Panc1 (cell line): Measurements from ENCODE around the gene SNX3. TPM values are rescaled to one million over a fixed set of nuclear protein-coding genes. Genes with fewer than 3 reads are reported as not detected.

Experiments used
- ATAC-seq: fragments of 200-7000 bp; cut with Tn5 transposase; 2 replicates; pipeline ENCODE4 v1.9.1; 2020; ENCODE audit warnings: mild to moderate bottlenecking, moderate library complexity
- BruUV-seq: library from RNA; stranded (reverse); fragments of 400-500 nt; replicated peaks from 2 replicates; lab custom pipeline; 2021; lab: Mats Ljungman, UMichigan
- CTCF ChIA-PET: fragments of 300-600 bp; sonication (Branson Sonifier 250); formaldehyde crosslinking; loops from one replicate; lab custom pipeline; 2022; ENCODE audit warnings: antibody characterized with exemption; lab: Charles Lee
- POLR2A ChIA-PET: fragments of 300-600 bp; sonication (Branson Sonifier 250); formaldehyde crosslinking; loops from one replicate; lab custom pipeline; 2022; ENCODE audit warnings: antibody characterized with exemption; lab: Charles Lee
- DNase-seq: peaks from one replicate; pipeline ENCODE4 v3.0.0-alpha.2; 2010; ENCODE audit warnings: low read depth, low spot score
- H3K27ac ChIP-seq: 2 replicates; pipeline ENCODE4 v1.5.1; 2011; ENCODE audit warnings: mild to moderate bottlenecking, low read length, inconsistent platforms
- H3K27me3 ChIP-seq: fragments of 200-500 bp; sonication (Bioruptor generic); 2 replicates; pipeline ENCODE4 v1.6.0; 2014; ENCODE audit warnings: low read length, inconsistent platforms; ENCODE audit not compliant: control insufficient read depth, insufficient read depth
- H3K36me3 ChIP-seq: fragments of 200-500 bp; sonication (Bioruptor generic); 2 replicates; pipeline ENCODE4 v1.5.1; 2014; ENCODE audit warnings: inconsistent platforms, mild to moderate bottlenecking, low read length, moderate library complexity; ENCODE audit not compliant: control insufficient read depth, insufficient read depth
- H3K4me1 ChIP-seq: 2 replicates; pipeline ENCODE4 v1.5.1; 2011; ENCODE audit warnings: inconsistent platforms, mild to moderate bottlenecking, low read length, moderate library complexity; ENCODE audit not compliant: control insufficient read depth, insufficient read depth
- H3K4me3 ChIP-seq, 2 experiments: 2 replicates each; pipeline ENCODE4 v1.5.1; 2011 to 2012; ENCODE audit warnings: low read depth in 2 of 2, low read length in 2 of 2, mild to moderate bottlenecking in 2 of 2, inconsistent platforms in 1 of 2, moderate library complexity in 1 of 2
- H3K9me3 ChIP-seq: fragments of 200-500 bp; sonication (Bioruptor generic); 2 replicates; pipeline ENCODE4 v1.5.1; 2014; ENCODE audit warnings: low read depth, mild to moderate bottlenecking, inconsistent platforms, low read length, moderate library complexity; ENCODE audit not compliant: control insufficient read depth, insufficient read depth
- CTCF ChIP-seq: fragments of 450-650 bp; IDR thresholded peaks from 2 replicates; pipeline ENCODE4 v1.5.1; 2017; ENCODE audit warnings: mild to moderate bottlenecking
- POLR2AphosphoS5 ChIP-seq: IDR thresholded peaks from 2 replicates; pipeline ENCODE4 v1.6.1; 2012; ENCODE audit warnings: mild to moderate bottlenecking, low read depth, low read length, moderate library complexity
- SIN3A ChIP-seq: IDR thresholded peaks from 2 replicates; pipeline ENCODE4 v1.6.1; 2012; ENCODE audit warnings: low read depth, mild to moderate bottlenecking, low read length, moderate library complexity, borderline replicate concordance; ENCODE audit not compliant: insufficient read depth
- TCF7L2 ChIP-seq: IDR thresholded peaks from 2 replicates; pipeline ENCODE4 v1.6.1; 2011; ENCODE audit warnings: mild to moderate bottlenecking, low read depth, low read length, inconsistent platforms
- in situ Hi-C: cut with HindIII; loops from 2 replicates; pipeline ENCODE4 v1.10.0; 2016; ENCODE audit warnings: low sequenced_read_pairs, low pct_unique_long_range_greater_than_20kb
- intact Hi-C: fragments of 100-400 bp; cut with micrococcal nuclease; formaldehyde crosslinking; loops from one replicate; pipeline ENCODE4 v1.10.0; 2022; ENCODE audit not compliant: unreplicated experiment
- total RNA-seq: library from RNA; stranded (reverse); gene quantifications from one replicate; pipeline ENCODE4 v1.2.1, GENCODE V29; 2021; ENCODE audit not compliant: unreplicated experiment
- TF ChIP-seq, protein P1 (sequence below), 2 experiments: IDR thresholded peaks; 2 replicates each; pipeline ENCODE4 v1.6.1; 2011 to 2012; ENCODE audit warnings: low read depth in 2 of 2, control low read depth in 1 of 2, low read length in 1 of 2, mild to moderate bottlenecking in 1 of 2, moderate library complexity in 1 of 2; ENCODE audit not compliant: insufficient read depth in 1 of 2

SNX3 gene
- total RNA-seq, 1 experiment from 2014 or later, result 223 TPM

DNA sequence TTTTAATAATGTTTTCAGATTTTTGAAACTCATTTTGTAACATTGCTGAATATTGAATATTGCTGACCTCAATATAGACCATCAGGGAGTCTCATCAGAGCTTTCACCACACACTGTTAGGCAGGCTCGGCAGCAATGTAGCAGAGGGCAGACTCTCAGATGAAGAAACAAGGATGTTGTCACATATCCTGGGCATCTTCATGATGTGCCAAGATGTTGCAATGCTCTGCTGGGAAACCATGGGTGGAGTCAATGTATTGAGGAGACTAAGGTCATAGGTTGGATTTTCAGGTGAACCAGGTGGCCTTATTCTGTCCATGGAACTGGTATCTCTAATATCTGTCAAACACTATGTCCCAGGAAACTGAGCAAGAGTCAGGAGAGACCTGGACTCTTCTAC is 67.7 kb downstream of the SNX3 start:
- ChIA-PET CTCF (interaction anchor here (0.6 kb wide), 1 partner anchor 24 kb away, joined by 6 read pairs; no protein-coding TSS in a partner anchor), POLR2A (no interaction called here)
- Histone ChIP-seq H3K36me3 (no peaks in the 10 kb centered on the region), H3K9me3 (no peaks in the 10 kb centered on the region), H3K4me3 (no peak overlapping the region), H3K4me1 (no peaks in the 10 kb centered on the region), H3K27me3 (peaks cover 3% of the 10 kb centered on the region; the same call in 1 of the 2 replicates), H3K27ac (no peak overlapping the region)
- in situ Hi-C loops, result no loop called here
- ATAC-seq (no peak), DNase-seq (no peak)
- TF ChIP-seq TCF7L2 (no peak), POLR2AphosphoS5 (no peak), CTCF (no peak), SIN3A (no peak)
- TF ChIP-seq, protein P1, sequence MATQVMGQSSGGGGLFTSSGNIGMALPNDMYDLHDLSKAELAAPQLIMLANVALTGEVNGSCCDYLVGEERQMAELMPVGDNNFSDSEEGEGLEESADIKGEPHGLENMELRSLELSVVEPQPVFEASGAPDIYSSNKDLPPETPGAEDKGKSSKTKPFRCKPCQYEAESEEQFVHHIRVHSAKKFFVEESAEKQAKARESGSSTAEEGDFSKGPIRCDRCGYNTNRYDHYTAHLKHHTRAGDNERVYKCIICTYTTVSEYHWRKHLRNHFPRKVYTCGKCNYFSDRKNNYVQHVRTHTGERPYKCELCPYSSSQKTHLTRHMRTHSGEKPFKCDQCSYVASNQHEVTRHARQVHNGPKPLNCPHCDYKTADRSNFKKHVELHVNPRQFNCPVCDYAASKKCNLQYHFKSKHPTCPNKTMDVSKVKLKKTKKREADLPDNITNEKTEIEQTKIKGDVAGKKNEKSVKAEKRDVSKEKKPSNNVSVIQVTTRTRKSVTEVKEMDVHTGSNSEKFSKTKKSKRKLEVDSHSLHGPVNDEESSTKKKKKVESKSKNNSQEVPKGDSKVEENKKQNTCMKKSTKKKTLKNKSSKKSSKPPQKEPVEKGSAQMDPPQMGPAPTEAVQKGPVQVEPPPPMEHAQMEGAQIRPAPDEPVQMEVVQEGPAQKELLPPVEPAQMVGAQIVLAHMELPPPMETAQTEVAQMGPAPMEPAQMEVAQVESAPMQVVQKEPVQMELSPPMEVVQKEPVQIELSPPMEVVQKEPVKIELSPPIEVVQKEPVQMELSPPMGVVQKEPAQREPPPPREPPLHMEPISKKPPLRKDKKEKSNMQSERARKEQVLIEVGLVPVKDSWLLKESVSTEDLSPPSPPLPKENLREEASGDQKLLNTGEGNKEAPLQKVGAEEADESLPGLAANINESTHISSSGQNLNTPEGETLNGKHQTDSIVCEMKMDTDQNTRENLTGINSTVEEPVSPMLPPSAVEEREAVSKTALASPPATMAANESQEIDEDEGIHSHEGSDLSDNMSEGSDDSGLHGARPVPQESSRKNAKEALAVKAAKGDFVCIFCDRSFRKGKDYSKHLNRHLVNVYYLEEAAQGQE (IDR thresholded peaks at IDR 0.05; ENCODE audit: insufficient read depth in 1 of 2, low read depth in 2 of 2, low read length in 1 of 2), result no peak
- no TSS peak for BruUV-seq
- intact Hi-C loops, result no loop called here

GRCh38 chr6:108187519-108187918 is 73.3 kb downstream of the SNX3 start:
- no peak for DNase-seq
- POLR2A ChIA-PET, result interaction anchor here (0.5 kb wide), 1 partner anchor 340 kb away, joined by 3 read pairs; no protein-coding TSS in a partner anchor
- Histone ChIP-seq H3K4me3 (no peak overlapping the region), H3K36me3 (no peaks in the 10 kb centered on the region), H3K4me1 (no peaks in the 10 kb centered on the region), H3K27ac (no peak overlapping the region), H3K9me3 (no peaks in the 10 kb centered on the region), H3K27me3 (peaks cover 8% of the 10 kb centered on the region)
- ATAC-seq, result no peak
- TF ChIP-seq TCF7L2, result no peak
- no peak for TF ChIP-seq CTCF
- TF ChIP-seq, protein P1 (IDR thresholded peaks at IDR 0.05; ENCODE audit: insufficient read depth in 1 of 2, low read depth in 2 of 2, low read length in 1 of 2), result no peak
- TF ChIP-seq SIN3A, result no peak
- no peak for TF ChIP-seq POLR2AphosphoS5
- no TSS peak for BruUV-seq
- in situ Hi-C loops (no loop called here), intact Hi-C loops (no loop called here)
- CTCF ChIA-PET, result interaction anchor here (0.8 kb wide), 1 partner anchor 49 kb away, joined by 9 read pairs; no protein-coding TSS in a partner anchor
